ENCODE measurements around the gene TMEM151B.
A peak's percentile ranks its signal among the peaks of the same experiment; 100 is the strongest.

TMEM151B gene

DNA sequence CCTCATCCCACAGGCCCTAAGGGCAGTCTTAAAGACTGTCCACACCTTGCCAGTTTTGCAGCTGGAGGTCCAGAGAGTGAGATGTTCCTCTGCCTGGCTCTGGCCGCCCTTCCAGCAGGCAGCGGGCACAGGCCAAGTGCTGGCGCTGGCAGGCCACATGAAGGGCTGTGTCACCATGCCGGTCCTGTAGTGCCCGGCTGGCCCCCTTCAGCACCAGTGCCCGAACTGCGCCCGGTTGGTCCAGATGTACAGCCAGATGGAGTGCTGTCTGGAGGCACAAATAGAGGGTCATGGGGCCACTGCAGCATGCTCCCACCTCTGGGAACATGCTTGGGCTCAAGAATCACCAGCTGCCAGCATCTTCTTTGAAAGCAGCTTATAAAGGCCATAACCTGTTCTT lies 8.7 kb upstream of the TMEM151B start:
- DNase-seq (ENCODE audit: low read depth), result no peak
- H3K4me3 ChIP-seq (ENCODE audit: low read depth, low read length), result no peak overlapping the region

DNA sequence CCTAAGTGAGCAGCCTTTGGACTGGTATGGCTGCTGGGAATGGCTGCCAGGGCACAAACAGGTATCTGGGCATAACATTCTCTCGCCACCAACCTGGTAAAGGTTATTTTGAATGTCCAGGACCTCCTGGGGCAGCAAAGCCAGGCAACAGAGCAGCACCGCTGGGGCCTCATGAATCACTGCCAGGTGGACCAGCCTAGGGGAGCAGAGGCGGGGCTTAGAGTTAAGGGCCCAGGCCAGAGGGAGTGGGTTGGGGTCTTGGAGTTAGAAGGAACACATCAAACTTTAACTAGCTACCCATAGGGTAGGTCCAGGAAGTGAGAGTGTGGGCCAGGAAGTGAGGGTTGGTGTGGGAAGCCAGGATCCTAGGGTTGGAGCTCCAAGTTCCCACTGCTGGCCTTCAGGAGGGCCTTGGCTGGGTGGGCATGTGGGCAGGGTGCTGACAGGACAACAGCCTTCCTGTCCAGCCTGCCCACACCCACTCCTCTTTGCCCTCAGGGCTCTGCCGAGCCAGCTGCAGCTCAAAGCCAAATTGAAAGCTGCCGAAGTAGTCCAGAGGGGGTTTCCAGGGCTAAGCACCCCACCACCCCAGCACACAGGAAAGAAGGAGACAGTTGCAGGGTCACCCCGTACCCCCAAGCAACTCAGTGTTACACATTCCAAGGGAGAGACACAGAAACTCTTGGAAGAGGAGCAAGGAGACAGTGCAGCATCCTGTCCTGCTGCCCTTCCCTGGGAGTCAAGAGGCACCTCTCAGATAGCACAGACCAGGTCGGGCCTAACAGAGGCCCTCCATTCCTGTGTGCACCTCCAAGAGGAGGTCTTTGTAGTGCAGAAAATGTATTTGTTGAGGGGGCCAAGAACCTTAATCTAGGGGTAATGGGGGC lies 7.5 kb upstream of the TMEM151B start:
- DNase-seq (ENCODE audit: low read depth), result no peak
- H3K4me3 ChIP-seq (ENCODE audit: low read depth, low read length), result peak overlapping the region; percentile 84

GRCh38 chr6:44263354-44264100 lies 6.7 kb upstream of the TMEM151B start:
- DNase-seq (ENCODE audit: low read depth), result no peak

GRCh38 chr6:44264154-44265006 lies 5.9 kb upstream of the TMEM151B start:
- DNase-seq (ENCODE audit: low read depth), result no peak

More at GRCh38 chr6:44263354-44264100, 6.7 kb upstream of the TMEM151B start:
- H3K4me3 ChIP-seq (ENCODE audit: low read depth, low read length), result peak overlapping the region; percentile 84

DNA sequence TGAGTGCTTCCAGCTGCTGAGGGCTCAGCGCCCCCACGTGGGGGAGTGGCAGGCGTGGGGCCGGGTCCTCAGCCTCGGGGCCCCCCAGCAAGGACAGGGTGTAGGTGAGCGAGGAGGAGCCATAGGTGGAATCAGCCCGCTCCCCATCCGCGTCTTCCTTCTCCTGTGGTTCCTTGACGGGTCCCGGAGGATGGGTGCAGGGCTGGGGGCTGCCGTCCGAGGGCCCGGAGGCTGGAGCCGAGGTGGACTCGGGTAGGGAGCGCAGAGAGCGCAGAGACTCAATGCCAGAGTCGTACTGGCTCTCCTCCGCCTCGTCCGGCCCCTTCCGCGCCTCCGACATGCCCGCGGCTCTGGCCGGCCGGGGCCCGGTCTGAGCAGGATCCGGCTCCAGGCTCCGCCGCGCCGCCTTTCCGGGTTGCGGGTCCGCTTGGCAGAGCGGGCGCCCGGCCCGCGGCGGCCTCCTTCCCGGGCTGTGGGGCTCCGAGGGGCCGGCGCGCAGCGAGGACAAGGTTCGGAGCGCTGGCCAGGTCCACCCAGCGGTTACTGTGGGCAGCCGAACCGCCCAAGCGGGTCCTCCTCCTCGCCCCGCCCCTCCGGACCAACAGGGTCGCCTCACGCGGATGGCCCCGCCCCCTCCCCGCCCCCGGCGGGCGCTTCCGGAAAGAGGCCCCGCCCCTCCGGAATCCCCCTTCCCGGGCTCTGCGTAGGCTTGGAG lies 5.1 kb upstream of the TMEM151B start, which contains the start of gene NFKBIE:
TSS of gene NFKBIE (minus strand) at position 545 of the 715 bp plus-strand sequence. CDS start at position 340, 205 bp downstream.
- peak; percentile 66 for DNase-seq (ENCODE audit: low read depth)
- H3K4me3 ChIP-seq (ENCODE audit: low read depth, low read length), result peak within 1 kb of the TSS; percentile 84

More at GRCh38 chr6:44264154-44265006, 5.9 kb upstream of the TMEM151B start:
- peak overlapping the region; percentile 84 for H3K4me3 ChIP-seq (ENCODE audit: low read depth, low read length)

GRCh38 chr6:44265722-44266233 lies 4.5 kb upstream of the TMEM151B start:
- DNase-seq (ENCODE audit: low read depth), result no peak
- peak overlapping the region; percentile 84 for H3K4me3 ChIP-seq (ENCODE audit: low read depth, low read length)

DNA sequence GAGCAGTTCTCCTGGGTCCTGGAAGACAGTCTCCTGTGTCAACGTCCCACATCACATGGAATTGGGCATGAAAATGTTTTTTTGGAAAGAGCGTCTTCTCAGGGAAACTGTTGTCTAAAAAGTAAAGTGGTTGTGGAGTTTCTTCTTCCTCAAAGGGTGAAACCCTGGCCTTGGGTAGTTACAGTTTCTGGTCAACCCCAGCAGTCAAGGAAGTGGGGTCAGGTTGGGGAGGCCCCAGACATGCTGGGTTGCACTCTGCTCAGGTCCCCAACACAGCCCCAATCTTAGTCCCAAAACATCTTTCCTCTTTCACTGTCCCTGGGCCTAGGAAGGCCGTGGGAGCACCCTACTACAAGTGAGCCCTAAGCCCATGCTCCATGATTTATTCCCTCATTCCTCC lies 3.9 kb upstream of the TMEM151B start:
- no peak overlapping the region for H3K4me3 ChIP-seq (ENCODE audit: low read depth, low read length)
- no peak for DNase-seq (ENCODE audit: low read depth)

- no peak overlapping the region for H3K4me3 ChIP-seq (ENCODE audit: low read depth, low read length)
- DNase-seq (ENCODE audit: low read depth), result no peak
These were observed 3.0 kb upstream of the TMEM151B start for GRCh38 chr6:44267252-44267651.

- no peak overlapping the region for H3K4me3 ChIP-seq (ENCODE audit: low read depth, low read length)
- no peak for DNase-seq (ENCODE audit: low read depth)
These were observed 2.1 kb upstream of the TMEM151B start for GRCh38 chr6:44268095-44268628.

DNA sequence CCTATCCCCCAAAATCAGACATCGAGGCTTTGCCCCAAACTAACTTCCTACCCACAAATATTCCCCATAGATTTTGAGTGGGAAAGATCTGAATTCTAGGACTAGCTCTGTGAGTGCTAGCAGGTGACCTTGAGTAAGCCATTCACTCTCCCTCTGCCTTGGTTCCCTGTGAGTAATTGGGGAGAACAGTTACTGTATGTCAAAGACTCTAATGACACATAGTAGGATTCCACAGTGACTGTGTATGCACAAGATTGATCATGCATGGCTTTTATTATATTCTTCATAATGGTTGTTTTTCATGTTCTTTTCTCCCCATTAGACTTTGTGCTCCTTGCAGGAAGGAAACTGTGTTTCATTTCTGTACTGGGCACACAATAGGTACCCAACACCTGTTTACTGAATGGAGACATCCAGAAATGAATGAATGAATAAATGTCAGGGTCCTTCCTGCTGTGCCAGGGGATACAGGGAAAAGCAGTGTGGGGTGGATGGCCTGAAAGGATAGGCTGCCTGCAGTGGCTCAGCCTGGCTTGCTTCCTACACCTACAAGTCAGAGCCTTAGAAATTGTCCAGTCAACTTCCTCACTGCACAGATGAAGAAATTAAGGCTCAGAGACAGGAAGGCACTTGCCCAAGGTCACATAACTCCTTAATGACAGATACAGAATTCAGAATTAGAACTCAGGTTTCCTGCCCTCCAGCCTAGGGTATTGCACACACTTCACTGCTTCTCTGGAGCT lies 901 bp upstream of the TMEM151B start:
- no peak overlapping the region for H3K4me3 ChIP-seq (ENCODE audit: low read depth, low read length)
- DNase-seq (ENCODE audit: low read depth), result no peak

- no peak for DNase-seq (ENCODE audit: low read depth)
- peak overlapping the region; percentile 33 for H3K4me3 ChIP-seq (ENCODE audit: low read depth, low read length)
These were observed 516 bp downstream of the TMEM151B start for GRCh38 chr6:44270526-44271405.

GRCh38 chr6:44271406-44271723 lies 1.1 kb downstream of the TMEM151B start:
- H3K4me3 ChIP-seq (ENCODE audit: low read depth, low read length), result no peak overlapping the region

GRCh38 chr6:44271914-44272313 lies 1.7 kb downstream of the TMEM151B start:
- DNase-seq (ENCODE audit: low read depth), result no peak
- H3K4me3 ChIP-seq (ENCODE audit: low read depth, low read length), result no peak overlapping the region

More at GRCh38 chr6:44271406-44271723, 1.1 kb downstream of the TMEM151B start:
- DNase-seq (ENCODE audit: low read depth), result no peak

DNA sequence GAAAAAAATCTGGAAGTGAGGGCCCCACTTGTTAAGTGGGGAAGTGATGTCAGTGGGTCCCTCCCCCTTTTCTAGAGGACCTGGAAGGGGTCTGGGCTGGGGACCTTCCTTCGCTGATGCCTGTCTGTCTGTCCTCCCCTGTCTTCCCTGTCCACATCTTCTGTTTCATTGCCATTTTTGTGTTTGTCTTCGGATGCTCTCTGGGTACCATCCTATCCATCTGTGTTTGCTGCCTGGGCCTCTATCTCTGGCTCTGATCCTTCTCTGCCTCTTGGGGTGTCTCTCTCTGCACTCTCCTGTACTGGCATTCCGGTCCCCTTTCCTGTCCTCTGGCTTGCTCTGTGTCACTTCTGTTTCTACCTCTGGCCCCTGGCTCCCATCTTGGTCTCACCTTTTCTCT lies 2.3 kb downstream of the TMEM151B start:
- no peak for DNase-seq (ENCODE audit: low read depth)
- no peak overlapping the region for H3K4me3 ChIP-seq (ENCODE audit: low read depth, low read length)

GRCh38 chr6:44272999-44273566 lies 2.8 kb downstream of the TMEM151B start:
- no peak overlapping the region for H3K4me3 ChIP-seq (ENCODE audit: low read depth, low read length)

GRCh38 chr6:44273617-44274016 lies 3.4 kb downstream of the TMEM151B start:
- DNase-seq (ENCODE audit: low read depth), result no peak
- H3K4me3 ChIP-seq (ENCODE audit: low read depth, low read length), result no peak overlapping the region

More at GRCh38 chr6:44272999-44273566, 2.8 kb downstream of the TMEM151B start:
- DNase-seq (ENCODE audit: low read depth), result no peak

All from skeletal muscle cell (primary cell).